A673 (cell line): Measurements from ENCODE around the gene SHOC2. TPM values are rescaled to one million over a fixed set of nuclear protein-coding genes. Genes with fewer than 3 reads are reported as not detected.

Source experiments
- BruUV-seq: library from RNA; stranded (reverse); fragments of 400-500 nt; replicated peaks from 2 replicates; lab custom pipeline; 2021; lab: Mats Ljungman, UMichigan
- CTCF ChIA-PET: fragments of 300-600 bp; sonication (Branson Sonifier 250); formaldehyde crosslinking; loops from one replicate; lab custom pipeline; 2022; ENCODE audit warnings: antibody characterized with exemption; lab: Charles Lee
- POLR2A ChIA-PET: fragments of 300-600 bp; sonication (Branson Sonifier 250); formaldehyde crosslinking; loops from one replicate; lab custom pipeline; 2022; ENCODE audit warnings: antibody characterized with exemption; ENCODE audit not compliant: low non-redundant PET; lab: Charles Lee
- DNase-seq: peaks from one replicate; pipeline ENCODE4 v3.0.0-alpha.2; 2015; ENCODE audit warnings: low spot score
- H3K27ac ChIP-seq: fragments of 200-600 bp; sonication (generic); 2 replicates; pipeline ENCODE4 v1.5.1; 2016; ENCODE audit warnings: mixed run types, low read depth, mild to moderate bottlenecking, mixed read lengths, antibody characterized with exemption, low read length; ENCODE audit not compliant: poor library complexity, severe bottlenecking
- H3K27me3 ChIP-seq: fragments of 200-600 bp; sonication (generic); replicated peaks from 2 replicates; pipeline ENCODE4 v1.6.1; 2017; ENCODE audit warnings: mixed run types, low read depth, mild to moderate bottlenecking, mixed read lengths, antibody characterized with exemption, low read length; ENCODE audit not compliant: insufficient read depth, poor library complexity
- H3K36me3 ChIP-seq: fragments of 200-600 bp; sonication (generic); 2 replicates; pipeline ENCODE4 v1.6.1; 2016; ENCODE audit warnings: mixed run types, mild to moderate bottlenecking, mixed read lengths, antibody characterized with exemption, low read length; ENCODE audit not compliant: insufficient read depth, poor library complexity, severe bottlenecking
- H3K4me1 ChIP-seq: fragments of 200-600 bp; sonication (generic); 2 replicates; pipeline ENCODE4 v1.6.1; 2017; ENCODE audit warnings: mixed run types, mild to moderate bottlenecking, mixed read lengths, antibody characterized with exemption, low read length; ENCODE audit not compliant: insufficient read depth, poor library complexity, severe bottlenecking
- H3K4me3 ChIP-seq: fragments of 200-600 bp; sonication (generic); 2 replicates; pipeline ENCODE4 v1.5.1; 2016; ENCODE audit warnings: low read depth, mixed run types, mild to moderate bottlenecking, mixed read lengths, low read length; ENCODE audit not compliant: poor library complexity, severe bottlenecking
- H3K9me3 ChIP-seq: fragments of 200-600 bp; sonication (generic); 2 replicates; pipeline ENCODE4 v1.6.1; 2016; ENCODE audit warnings: mixed run types, low read depth, mild to moderate bottlenecking, mixed read lengths, antibody characterized with exemption, low read length; ENCODE audit not compliant: poor library complexity, severe bottlenecking
- CTCF ChIP-seq: fragments of 300-800, 200-600 bp; sonication (generic); conservative IDR thresholded peaks from 2 replicates; pipeline ENCODE4 v1.5.1; 2017; ENCODE audit warnings: low read depth, mild to moderate bottlenecking, antibody characterized with exemption, low read length, moderate library complexity, mixed read lengths
- EZH2 ChIP-seq: fragments of 200-600 bp; sonication (generic); IDR thresholded peaks from 2 replicates; pipeline ENCODE4 v1.6.1; 2017; ENCODE audit warnings: borderline replicate concordance, low read depth, mild to moderate bottlenecking, mixed read lengths, antibody characterized with exemption, low read length; ENCODE audit not compliant: poor library complexity, severe bottlenecking
- intact Hi-C: fragments of 100-400 bp; cut with micrococcal nuclease; formaldehyde crosslinking; loops from one replicate; pipeline ENCODE4 v1.10.0; 2022; ENCODE audit not compliant: unreplicated experiment
- total RNA-seq: library from RNA; stranded (reverse); gene quantifications from 2 replicates; pipeline ENCODE4 v1.2.3, GENCODE V29; 2021

The SHOC2 gene
- total RNA-seq, 1 experiment from 2014 or later: 37.6 TPM

GRCh38 chr10:110979611-110980010, 60.2 kb downstream of the SHOC2 start:
- CTCF ChIA-PET: no interaction called here
- Histone ChIP-seq H3K27ac (no peak overlapping the region), H3K27me3 (no peaks in the 10 kb centered on the region), H3K4me1 (no peaks in the 10 kb centered on the region), H3K9me3 (no peaks in the 10 kb centered on the region), H3K4me3 (no peak overlapping the region), H3K36me3 (no peaks in the 10 kb centered on the region)
- no peak for DNase-seq
- TF ChIP-seq EZH2: no peak
- TF ChIP-seq CTCF: no peak
- intact Hi-C loops: no loop called here
- BruUV-seq: no TSS peak
- POLR2A ChIA-PET: no interaction called here

DNA sequence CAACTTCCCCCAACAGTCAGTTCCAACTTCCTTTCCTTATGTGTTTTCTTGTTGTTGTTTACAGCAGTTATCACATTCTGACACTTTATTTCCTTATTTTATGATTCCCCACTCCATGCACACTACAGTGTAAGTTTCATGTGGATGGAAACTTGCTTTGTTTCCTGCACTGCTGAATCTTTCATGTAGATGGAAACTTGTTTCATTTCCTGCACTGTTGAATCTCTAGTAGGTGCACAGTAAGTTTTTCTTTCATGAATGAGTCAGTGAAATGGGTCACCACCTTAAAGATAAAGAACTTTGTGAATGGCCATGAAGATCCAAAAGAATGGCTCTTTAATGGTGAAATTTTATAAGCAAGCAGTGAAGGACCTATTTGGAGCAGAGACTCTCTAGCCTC, 61.4 kb downstream of the SHOC2 start:
- no peaks in the 10 kb centered on the region for H3K27me3 ChIP-seq
- BruUV-seq: no TSS peak
- POLR2A ChIA-PET: no interaction called here

GRCh38 chr10:110983466-110983865, 64.1 kb downstream of the SHOC2 start:
- CTCF ChIA-PET: no interaction called here
- H3K27me3 ChIP-seq: no peaks in the 10 kb centered on the region
- BruUV-seq: no TSS peak
- POLR2A ChIA-PET: no interaction called here
- H3K4me1 ChIP-seq: peaks cover 8% of the 10 kb centered on the region
- TF ChIP-seq EZH2 (no peak), CTCF (no peak)
- no peak overlapping the region for H3K27ac ChIP-seq
- H3K4me3 ChIP-seq: no peak overlapping the region
- H3K9me3 ChIP-seq: no peaks in the 10 kb centered on the region
- intact Hi-C loops: no loop called here
- H3K36me3 ChIP-seq: no peaks in the 10 kb centered on the region
- no peak for DNase-seq

More for the DNA sequence above, 61.4 kb downstream of the SHOC2 start:
- Histone ChIP-seq H3K4me3 (no peak overlapping the region), H3K36me3 (no peaks in the 10 kb centered on the region), H3K9me3 (no peaks in the 10 kb centered on the region), H3K4me1 (peaks cover 4% of the 10 kb centered on the region), H3K27ac (no peak overlapping the region)
- TF ChIP-seq CTCF (no peak), EZH2 (no peak)
- intact Hi-C loops: no loop called here
- DNase-seq: no peak
- CTCF ChIA-PET: no interaction called here
